ENCODE measurements around the gene MUC16.

The MUC16 gene

GRCh38 chr19:9000933-9001332 lies 9.3 kb downstream of the MUC16 start:
- H3K9ac ChIP-seq (ENCODE audit: low read length), result no peak overlapping the region
- no peaks in the 10 kb centered on the region for H3K4me1 ChIP-seq (ENCODE audit: control insufficient read depth, low read depth, low read length)
- no peaks in the 10 kb centered on the region for H3K27me3 ChIP-seq (ENCODE audit: control insufficient read depth, insufficient read depth, low read length)
- no peak overlapping the region for H3K4me3 ChIP-seq (ENCODE audit: low read length)
- no peak overlapping the region for H3K27ac ChIP-seq (ENCODE audit: low read length)
- H3K36me3 ChIP-seq (ENCODE audit: control insufficient read depth, low read depth, low read length), result no peaks in the 10 kb centered on the region
- H3K9me3 ChIP-seq (ENCODE audit: control insufficient read depth, low read depth, low read length), result no peaks in the 10 kb centered on the region

GRCh38 chr19:8988204-8988603 lies 22.0 kb downstream of the MUC16 start:
- H3K9me3 ChIP-seq (ENCODE audit: control insufficient read depth, low read depth, low read length), result no peaks in the 10 kb centered on the region
- no peaks in the 10 kb centered on the region for H3K27me3 ChIP-seq (ENCODE audit: control insufficient read depth, insufficient read depth, low read length)
- H3K9ac ChIP-seq (ENCODE audit: low read length), result no peak overlapping the region
- H3K27ac ChIP-seq (ENCODE audit: low read length), result no peak overlapping the region
- no peak overlapping the region for H3K4me3 ChIP-seq (ENCODE audit: low read length)
- H3K4me1 ChIP-seq (ENCODE audit: control insufficient read depth, low read depth, low read length), result no peaks in the 10 kb centered on the region
- no peaks in the 10 kb centered on the region for H3K36me3 ChIP-seq (ENCODE audit: control insufficient read depth, low read depth, low read length)

- H3K27me3 ChIP-seq (ENCODE audit: control insufficient read depth, insufficient read depth, low read length), result no peaks in the 10 kb centered on the region
- H3K4me3 ChIP-seq (ENCODE audit: low read length), result no peak overlapping the region
- H3K9ac ChIP-seq (ENCODE audit: low read length), result no peak overlapping the region
- H3K27ac ChIP-seq (ENCODE audit: low read length), result no peak overlapping the region
- H3K36me3 ChIP-seq (ENCODE audit: control insufficient read depth, low read depth, low read length), result no peaks in the 10 kb centered on the region
- H3K4me1 ChIP-seq (ENCODE audit: control insufficient read depth, low read depth, low read length), result no peaks in the 10 kb centered on the region
- H3K9me3 ChIP-seq (ENCODE audit: control insufficient read depth, low read depth, low read length), result peaks cover under 1% of the 10 kb centered on the region
Observed at GRCh38 chr19:8986296-8986695, 23.9 kb downstream of the MUC16 start.

- H3K27me3 ChIP-seq (ENCODE audit: control insufficient read depth, insufficient read depth, low read length), result no peaks in the 10 kb centered on the region
- H3K4me3 ChIP-seq (ENCODE audit: low read length), result no peak overlapping the region
- no peak overlapping the region for H3K9ac ChIP-seq (ENCODE audit: low read length)
- H3K9me3 ChIP-seq (ENCODE audit: control insufficient read depth, low read depth, low read length), result peaks cover 48% of the 10 kb centered on the region
- H3K27ac ChIP-seq (ENCODE audit: low read length), result no peak overlapping the region
- no peaks in the 10 kb centered on the region for H3K36me3 ChIP-seq (ENCODE audit: control insufficient read depth, low read depth, low read length)
- H3K4me1 ChIP-seq (ENCODE audit: control insufficient read depth, low read depth, low read length), result no peaks in the 10 kb centered on the region
Observed at GRCh38 chr19:8973501-8974091, 36.6 kb downstream of the MUC16 start.

- H3K9ac ChIP-seq (ENCODE audit: low read length), result no peak overlapping the region
- no peaks in the 10 kb centered on the region for H3K27me3 ChIP-seq (ENCODE audit: control insufficient read depth, insufficient read depth, low read length)
- peaks cover 67% of the 10 kb centered on the region for H3K9me3 ChIP-seq (ENCODE audit: control insufficient read depth, low read depth, low read length)
- no peaks in the 10 kb centered on the region for H3K4me1 ChIP-seq (ENCODE audit: control insufficient read depth, low read depth, low read length)
- no peak overlapping the region for H3K27ac ChIP-seq (ENCODE audit: low read length)
- no peak overlapping the region for H3K4me3 ChIP-seq (ENCODE audit: low read length)
- H3K36me3 ChIP-seq (ENCODE audit: control insufficient read depth, low read depth, low read length), result no peaks in the 10 kb centered on the region
Observed at GRCh38 chr19:8965887-8966286, 44.3 kb downstream of the MUC16 start.

All from iPS-18a (cell line).